Gastroesophageal sphincter (tissue), 3 donors: Measurements from ENCODE around the gene RPL13.

Experiments used
- POLR2A ChIP-seq, 2 donors: fragments of 450-650 bp; IDR thresholded peaks; one replicate each; pipeline ENCODE4 v1.6.1; 2017; ENCODE audit warnings: antibody characterized with exemption in 2 of 2, mild to moderate bottlenecking in 2 of 2, moderate library complexity in 1 of 2
- POLR2AphosphoS5 ChIP-seq: sonication (generic); formaldehyde crosslinking; IDR thresholded peaks from one replicate; pipeline ENCODE4 v1.6.1; 2017; ENCODE audit warnings: antibody characterized with exemption
- TF ChIP-seq, protein P1 (sequence below), 4 experiments: fragments of 200-600 bp in 2 of 4; fragments of 450-650 bp in 2 of 4; sonication (generic) in 1 of 4; IDR thresholded peaks; one replicate each; pipeline ENCODE4 v1.5.1; 2017 to 2019; ENCODE audit warnings: antibody characterized with exemption in 4 of 4, mild to moderate bottlenecking in 2 of 4, moderate library complexity in 2 of 4

DNA sequence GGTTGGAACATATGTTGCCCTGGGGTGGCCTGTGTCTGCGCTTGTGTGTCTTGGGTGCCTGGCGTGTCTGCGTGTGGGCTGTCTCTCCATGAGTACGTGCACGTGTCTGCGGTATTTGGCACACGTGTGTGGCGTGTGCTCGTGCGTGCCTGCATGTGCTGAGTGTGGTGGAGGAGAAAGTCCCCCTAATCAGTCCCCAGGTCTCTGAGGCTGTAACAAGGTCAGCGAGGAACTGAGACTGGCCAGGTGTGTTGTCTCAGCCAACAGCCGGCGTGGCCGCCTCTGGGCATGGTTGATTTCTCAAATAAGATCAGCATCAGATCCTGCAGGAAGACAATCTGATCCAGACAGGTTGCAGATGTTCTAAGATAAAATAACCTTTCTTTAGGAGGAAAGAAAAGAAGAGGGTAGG, 11.6 kb downstream of the RPL13 start:
- TF ChIP-seq POLR2A (IDR thresholded peaks at IDR 0.05) (no peak), POLR2AphosphoS5 (no peak)
- TF ChIP-seq, protein P1, sequence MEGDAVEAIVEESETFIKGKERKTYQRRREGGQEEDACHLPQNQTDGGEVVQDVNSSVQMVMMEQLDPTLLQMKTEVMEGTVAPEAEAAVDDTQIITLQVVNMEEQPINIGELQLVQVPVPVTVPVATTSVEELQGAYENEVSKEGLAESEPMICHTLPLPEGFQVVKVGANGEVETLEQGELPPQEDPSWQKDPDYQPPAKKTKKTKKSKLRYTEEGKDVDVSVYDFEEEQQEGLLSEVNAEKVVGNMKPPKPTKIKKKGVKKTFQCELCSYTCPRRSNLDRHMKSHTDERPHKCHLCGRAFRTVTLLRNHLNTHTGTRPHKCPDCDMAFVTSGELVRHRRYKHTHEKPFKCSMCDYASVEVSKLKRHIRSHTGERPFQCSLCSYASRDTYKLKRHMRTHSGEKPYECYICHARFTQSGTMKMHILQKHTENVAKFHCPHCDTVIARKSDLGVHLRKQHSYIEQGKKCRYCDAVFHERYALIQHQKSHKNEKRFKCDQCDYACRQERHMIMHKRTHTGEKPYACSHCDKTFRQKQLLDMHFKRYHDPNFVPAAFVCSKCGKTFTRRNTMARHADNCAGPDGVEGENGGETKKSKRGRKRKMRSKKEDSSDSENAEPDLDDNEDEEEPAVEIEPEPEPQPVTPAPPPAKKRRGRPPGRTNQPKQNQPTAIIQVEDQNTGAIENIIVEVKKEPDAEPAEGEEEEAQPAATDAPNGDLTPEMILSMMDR (IDR thresholded peaks at IDR 0.05): no peak
